PFSK-1 (cell line): Measurements from ENCODE around the gene CD3E.

ENCODE experiments used
- FOXP2 ChIP-seq: optimal IDR thresholded peaks from 2 replicates; pipeline ENCODE3; 2011; ENCODE audit warnings: borderline replicate concordance, control low read depth, inconsistent platforms; ENCODE audit not compliant: insufficient read depth; ENCODE audit errors: extremely low read length, extremely low read depth
- POLR2AphosphoS5 ChIP-seq: IDR thresholded peaks from 2 replicates; pipeline ENCODE4 v1.6.1; 2012; ENCODE audit warnings: low read depth, mild to moderate bottlenecking, control low read depth, low read length, moderate library complexity
- SIN3A ChIP-seq: IDR thresholded peaks from 2 replicates; pipeline ENCODE4 v1.6.1; 2012; ENCODE audit warnings: mild to moderate bottlenecking, low read length, moderate library complexity, borderline replicate concordance; ENCODE audit not compliant: insufficient read depth
- TAF1 ChIP-seq: IDR thresholded peaks from 2 replicates; pipeline ENCODE4 v1.6.1; 2012; ENCODE audit warnings: low read length, control low read depth, borderline replicate concordance; ENCODE audit not compliant: insufficient read depth
- TF ChIP-seq, protein P1 (sequence below), 2 experiments: IDR thresholded peaks; 2 replicates each; pipeline versions ENCODE4 v1.6.1 to v1.8.0; 2011 to 2012; ENCODE audit warnings: low read depth in 2 of 2, low read length in 2 of 2, control low read depth in 1 of 2, inconsistent platforms in 1 of 2, mild to moderate bottlenecking in 1 of 2, moderate library complexity in 1 of 2; ENCODE audit not compliant: insufficient read depth in 1 of 2

The CD3E gene

DNA sequence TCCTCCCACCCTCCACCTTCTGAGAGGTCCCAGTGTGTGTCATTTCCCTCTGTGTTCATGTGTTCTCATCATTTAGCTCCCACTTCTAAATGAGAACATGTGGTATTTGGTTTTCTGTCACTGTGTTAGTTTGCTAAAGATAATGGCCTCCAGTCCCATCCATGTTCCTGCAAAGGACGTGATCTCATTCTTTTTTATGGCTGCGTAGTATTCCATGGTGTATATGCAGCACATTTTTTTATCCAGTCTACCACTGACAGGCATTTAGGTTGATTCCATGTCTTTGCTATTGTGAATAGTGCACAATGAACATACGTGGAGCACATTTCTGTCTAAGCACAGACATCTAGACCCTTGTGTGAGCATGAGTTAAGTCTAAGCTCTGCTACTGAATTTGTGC is 5.7 kb downstream of the CD3E start:
- no peak for TF ChIP-seq TAF1
- TF ChIP-seq FOXP2 = no peak
- no peak for TF ChIP-seq POLR2AphosphoS5
- TF ChIP-seq, protein P1, sequence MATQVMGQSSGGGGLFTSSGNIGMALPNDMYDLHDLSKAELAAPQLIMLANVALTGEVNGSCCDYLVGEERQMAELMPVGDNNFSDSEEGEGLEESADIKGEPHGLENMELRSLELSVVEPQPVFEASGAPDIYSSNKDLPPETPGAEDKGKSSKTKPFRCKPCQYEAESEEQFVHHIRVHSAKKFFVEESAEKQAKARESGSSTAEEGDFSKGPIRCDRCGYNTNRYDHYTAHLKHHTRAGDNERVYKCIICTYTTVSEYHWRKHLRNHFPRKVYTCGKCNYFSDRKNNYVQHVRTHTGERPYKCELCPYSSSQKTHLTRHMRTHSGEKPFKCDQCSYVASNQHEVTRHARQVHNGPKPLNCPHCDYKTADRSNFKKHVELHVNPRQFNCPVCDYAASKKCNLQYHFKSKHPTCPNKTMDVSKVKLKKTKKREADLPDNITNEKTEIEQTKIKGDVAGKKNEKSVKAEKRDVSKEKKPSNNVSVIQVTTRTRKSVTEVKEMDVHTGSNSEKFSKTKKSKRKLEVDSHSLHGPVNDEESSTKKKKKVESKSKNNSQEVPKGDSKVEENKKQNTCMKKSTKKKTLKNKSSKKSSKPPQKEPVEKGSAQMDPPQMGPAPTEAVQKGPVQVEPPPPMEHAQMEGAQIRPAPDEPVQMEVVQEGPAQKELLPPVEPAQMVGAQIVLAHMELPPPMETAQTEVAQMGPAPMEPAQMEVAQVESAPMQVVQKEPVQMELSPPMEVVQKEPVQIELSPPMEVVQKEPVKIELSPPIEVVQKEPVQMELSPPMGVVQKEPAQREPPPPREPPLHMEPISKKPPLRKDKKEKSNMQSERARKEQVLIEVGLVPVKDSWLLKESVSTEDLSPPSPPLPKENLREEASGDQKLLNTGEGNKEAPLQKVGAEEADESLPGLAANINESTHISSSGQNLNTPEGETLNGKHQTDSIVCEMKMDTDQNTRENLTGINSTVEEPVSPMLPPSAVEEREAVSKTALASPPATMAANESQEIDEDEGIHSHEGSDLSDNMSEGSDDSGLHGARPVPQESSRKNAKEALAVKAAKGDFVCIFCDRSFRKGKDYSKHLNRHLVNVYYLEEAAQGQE (IDR thresholded peaks at IDR 0.05; ENCODE audit: insufficient read depth in 1 of 2, low read depth in 2 of 2, low read length in 2 of 2) = no peak
- TF ChIP-seq SIN3A = no peak

DNA sequence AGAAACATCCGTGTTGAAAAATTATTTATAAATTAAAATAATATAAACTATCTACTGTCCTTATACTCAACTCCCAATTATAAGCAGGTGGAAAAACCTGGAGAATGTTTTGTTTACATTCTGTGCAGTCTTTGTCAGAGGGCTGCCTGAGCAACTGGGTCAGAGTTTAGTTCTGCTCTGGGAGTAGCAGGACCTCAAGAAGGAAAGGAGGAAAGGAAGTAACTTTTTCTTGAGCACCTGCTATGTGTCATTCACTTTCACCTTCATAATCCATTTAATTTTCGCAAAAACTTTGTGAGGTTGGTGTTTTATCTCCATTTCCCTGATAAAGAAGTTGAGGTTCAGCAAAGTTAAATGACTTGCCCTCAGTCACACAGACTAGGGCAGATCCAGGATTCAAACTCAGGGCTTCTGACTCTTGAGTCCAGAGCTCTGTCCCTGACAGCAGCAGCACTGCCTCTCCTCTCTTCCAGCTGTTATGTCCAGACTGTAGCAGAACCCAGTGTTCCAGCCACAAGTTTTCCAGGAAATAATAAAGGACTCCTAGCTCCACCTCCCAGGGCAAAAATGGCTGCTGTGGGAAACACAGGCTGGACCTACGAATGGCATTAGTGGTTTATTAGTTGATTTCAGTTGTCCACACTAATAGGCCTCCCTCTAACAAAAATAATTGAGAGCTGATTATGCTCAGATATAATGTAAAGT is 6.4 kb downstream of the CD3E start:
- TF ChIP-seq TAF1 = no peak
- TF ChIP-seq SIN3A = no peak
- TF ChIP-seq, protein P1 (IDR thresholded peaks at IDR 0.05; ENCODE audit: insufficient read depth in 1 of 2, low read depth in 2 of 2, low read length in 2 of 2) = no peak
- TF ChIP-seq POLR2AphosphoS5 = no peak
- TF ChIP-seq FOXP2 = no peak

DNA sequence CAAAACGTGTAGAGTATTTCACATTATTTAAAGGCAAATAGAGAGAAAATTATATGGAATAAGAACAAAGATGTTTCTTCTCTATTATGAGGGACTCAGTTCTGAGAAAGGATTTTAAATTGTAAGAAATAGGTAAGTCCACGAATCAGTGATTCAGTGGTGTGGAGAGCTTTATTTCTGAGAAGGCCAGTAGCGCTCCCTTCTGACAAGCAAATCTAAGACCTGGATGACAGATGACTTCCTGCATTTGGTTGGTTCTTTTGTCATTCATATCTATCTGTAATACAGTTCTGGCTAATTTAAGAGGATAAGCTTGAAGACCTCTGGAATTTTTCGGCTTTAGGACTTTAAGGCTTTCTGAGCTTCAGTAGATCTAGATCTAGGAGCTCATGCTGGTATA is 7.0 kb downstream of the CD3E start:
- TF ChIP-seq, protein P1 (IDR thresholded peaks at IDR 0.05; ENCODE audit: insufficient read depth in 1 of 2, low read depth in 2 of 2, low read length in 2 of 2) = no peak
- TF ChIP-seq SIN3A = no peak
- no peak for TF ChIP-seq TAF1

DNA sequence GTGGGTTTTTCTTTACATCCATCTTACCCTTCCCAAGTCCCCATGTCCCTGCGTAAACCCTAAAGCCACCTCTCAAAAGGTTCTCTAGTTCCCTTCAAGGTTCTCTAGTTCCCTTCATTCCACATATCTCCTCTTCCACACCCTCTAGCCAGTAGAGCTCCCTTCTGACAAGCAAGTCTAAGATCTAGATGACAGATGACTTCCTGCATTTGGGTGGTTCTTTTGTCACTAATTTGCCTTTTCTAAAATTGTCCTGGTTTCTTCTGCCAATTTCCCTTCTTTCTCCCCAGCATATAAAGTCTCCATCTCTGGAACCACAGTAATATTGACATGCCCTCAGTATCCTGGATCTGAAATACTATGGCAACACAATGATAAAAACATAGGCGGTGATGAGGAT is 7.8 kb downstream of the CD3E start:
- TF ChIP-seq, protein P1 (IDR thresholded peaks at IDR 0.05; ENCODE audit: insufficient read depth in 1 of 2, low read depth in 2 of 2, low read length in 2 of 2) = no peak
- TF ChIP-seq POLR2AphosphoS5 (no peak), TAF1 (no peak), SIN3A (no peak), FOXP2 (no peak)

DNA sequence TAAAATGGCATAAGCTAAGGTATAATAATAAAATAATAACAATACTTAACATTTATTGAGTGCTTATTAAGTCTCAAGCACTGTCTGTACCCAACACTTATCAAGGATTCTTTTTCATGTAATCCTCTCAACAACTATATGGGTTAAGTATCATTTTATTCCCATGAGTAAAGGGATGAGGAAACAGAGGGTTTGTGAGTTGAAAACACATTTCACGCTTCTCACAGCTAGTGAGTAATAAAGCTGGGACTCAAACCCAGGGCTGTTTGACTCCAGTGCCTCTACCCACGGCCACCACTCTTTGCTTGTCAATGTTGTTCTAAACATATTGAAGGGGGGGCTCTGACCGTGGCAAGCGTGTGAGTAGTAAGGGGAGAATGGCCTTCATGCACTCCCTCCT is 8.7 kb downstream of the CD3E start:
- TF ChIP-seq, protein P1 (IDR thresholded peaks at IDR 0.05; ENCODE audit: insufficient read depth in 1 of 2, low read depth in 2 of 2, low read length in 2 of 2) = no peak
- TF ChIP-seq POLR2AphosphoS5 = no peak
- no peak for TF ChIP-seq SIN3A
- TF ChIP-seq TAF1 = no peak
- TF ChIP-seq FOXP2 = no peak
